Mesodermal cell (in vitro differentiated cells): ENCODE data around the gene PCSK4.
"Not testable (repeated sequence)": the region's sequence is repeated elsewhere in the genome, so short reads cannot be mapped to it uniquely, and the experiment has no call there.

Experiments
- H3K27ac ChIP-seq: 2 replicates; pipeline ENCODE4 v1.7.0; 2013; ENCODE audit warnings: mild to moderate bottlenecking, low read depth, low read length, moderate library complexity; ENCODE audit not compliant: severe bottlenecking
- H3K36me3 ChIP-seq: 2 replicates; pipeline ENCODE4 v1.7.1; 2013; ENCODE audit warnings: mild to moderate bottlenecking, low read length, moderate library complexity; ENCODE audit not compliant: control insufficient read depth, insufficient read depth
- H3K4me1 ChIP-seq: one replicate; pipeline ENCODE4 v1.7.1; 2013; ENCODE audit warnings: mild to moderate bottlenecking, low read length; ENCODE audit not compliant: insufficient read depth, control insufficient read depth, poor library complexity, severe bottlenecking
- H3K4me3 ChIP-seq: 2 replicates; pipeline ENCODE4 v1.7.0; 2013; ENCODE audit warnings: low read length, control low read depth, mild to moderate bottlenecking; ENCODE audit not compliant: insufficient read depth, poor library complexity, severe bottlenecking; ENCODE audit errors: extremely low read depth
- H3K9me3 ChIP-seq: 2 replicates; pipeline ENCODE4 v1.7.1; 2013; ENCODE audit warnings: mild to moderate bottlenecking, low read length, moderate library complexity; ENCODE audit not compliant: control insufficient read depth
- WGBS, 2 experiments: methylation state at CpG; one replicate each; pipeline ENCODE4 v1.1.5; 2013; ENCODE audit warnings: missing lambda C conversion rate in 2 of 2; ENCODE audit not compliant: insufficient coverage in 2 of 2; 5-methylcytosine and 5-hydroxymethylcytosine counted together

The PCSK4 gene

GRCh38 chr19:1503925-1504773 is 14.0 kb upstream of the PCSK4 start:
- Histone ChIP-seq H3K4me1 (no peaks in the 10 kb centered on the region), H3K27ac (no peak overlapping the region), H3K9me3 (no peaks in the 10 kb centered on the region), H3K36me3 (no peaks in the 10 kb centered on the region), H3K4me3 (no peak overlapping the region)
- WGBS, 2 experiments: 63 to 65% methylated on average over 15 to 19 of the region's 23 CpGs

DNA sequence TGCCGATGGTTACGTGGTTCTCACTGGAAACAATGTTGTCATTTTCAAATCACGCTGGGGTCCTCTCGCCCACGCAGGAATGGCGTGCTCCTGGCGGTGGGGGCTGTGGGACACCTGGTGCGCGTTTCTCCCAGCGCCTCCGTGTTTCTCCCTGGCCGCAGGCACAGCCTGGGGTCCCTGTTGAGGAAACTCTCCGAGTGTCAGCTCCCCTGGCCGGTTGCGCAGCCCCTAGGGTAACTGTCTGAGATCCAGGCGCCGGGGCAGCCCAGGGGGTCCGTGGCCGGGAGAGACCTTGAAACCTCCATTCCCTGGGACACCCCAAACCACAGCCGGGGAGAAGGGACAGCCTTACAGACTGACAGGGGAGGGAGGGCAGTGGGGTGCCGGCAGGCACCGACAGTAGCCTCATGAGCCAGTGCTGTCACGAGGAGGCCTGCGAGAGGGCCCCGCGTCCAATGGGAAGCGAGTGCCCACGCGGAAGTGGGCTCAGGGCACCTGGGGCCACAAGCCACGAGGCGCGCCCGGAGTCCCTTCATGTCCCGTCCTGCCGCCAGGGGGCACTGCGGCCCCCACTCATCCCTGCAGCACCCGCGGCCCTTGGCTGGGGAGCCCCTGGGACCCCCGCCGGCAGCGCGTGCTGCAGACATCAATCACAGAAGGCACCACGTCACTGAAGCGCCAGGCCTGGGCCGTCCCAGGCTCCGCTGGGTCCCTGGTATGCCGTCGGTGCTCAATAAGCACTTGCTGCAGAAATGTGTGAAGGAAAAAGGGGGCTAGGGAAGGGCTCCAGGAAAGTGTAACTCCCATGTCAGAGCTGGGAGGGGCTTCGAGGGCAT is 13.2 kb upstream of the PCSK4 start:
- Histone ChIP-seq H3K4me3 (no peak overlapping the region), H3K27ac (no peak overlapping the region), H3K9me3 (no peaks in the 10 kb centered on the region), H3K36me3 (no peaks in the 10 kb centered on the region), H3K4me1 (no peaks in the 10 kb centered on the region)
- 22 to 29% methylated on average over 40 to 45 of the region's 49 CpGs for WGBS, 2 experiments

GRCh38 chr19:1502433-1503088 is 12.4 kb upstream of the PCSK4 start:
- Histone ChIP-seq H3K4me1 (no peaks in the 10 kb centered on the region), H3K36me3 (no peaks in the 10 kb centered on the region), H3K27ac (no peak overlapping the region), H3K4me3 (no peak overlapping the region), H3K9me3 (no peaks in the 10 kb centered on the region)
- 75 to 85% methylated on average over 7 to 9 of the region's 14 CpGs for WGBS, 2 experiments

DNA sequence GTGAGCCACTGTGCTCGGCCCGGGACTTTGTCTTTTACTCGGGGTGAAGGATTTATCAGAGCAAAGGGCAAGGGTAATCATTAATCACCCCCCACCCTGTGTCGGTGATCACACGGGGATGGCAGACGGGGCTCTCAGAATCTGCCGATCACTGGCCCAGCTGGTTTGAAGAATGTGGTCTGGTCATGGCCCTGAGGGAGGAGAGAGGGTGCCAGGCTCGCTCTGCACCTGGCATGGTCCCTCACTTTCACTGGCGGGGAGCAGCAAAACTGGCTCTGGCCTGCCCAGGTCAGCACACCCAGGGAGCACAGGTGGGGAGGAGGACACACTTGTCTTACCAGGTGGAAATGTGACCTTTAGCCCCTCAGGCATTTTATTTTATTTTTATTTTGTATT is 11.0 kb upstream of the PCSK4 start:
- Histone ChIP-seq H3K4me3 (no peak overlapping the region), H3K36me3 (no peaks in the 10 kb centered on the region), H3K9me3 (no peaks in the 10 kb centered on the region), H3K4me1 (no peaks in the 10 kb centered on the region), H3K27ac (no peak overlapping the region)
- 91 to 98% methylated on average over 7 to 9 of the region's 9 CpGs for WGBS, 2 experiments

- not testable (repeated sequence) for H3K9me3 ChIP-seq, H3K4me3 ChIP-seq, H3K27ac ChIP-seq, H3K36me3 ChIP-seq, H3K4me1 ChIP-seq
- WGBS, 2 experiments: no CpG with 5 or more reads among the region's 34 CpGs
Measured at GRCh38 chr19:1499231-1499630, 9.1 kb upstream of the PCSK4 start.

GRCh38 chr19:1497578-1498235 is 7.6 kb upstream of the PCSK4 start:
- Histone ChIP-seq H3K4me1 (peaks cover 3% of the 10 kb centered on the region), H3K9me3 (no peaks in the 10 kb centered on the region), H3K4me3 (no peak overlapping the region), H3K36me3 (no peaks in the 10 kb centered on the region), H3K27ac (no peak overlapping the region)
- 85 to 88% methylated on average over 24 to 25 of the region's 25 CpGs for WGBS, 2 experiments

DNA sequence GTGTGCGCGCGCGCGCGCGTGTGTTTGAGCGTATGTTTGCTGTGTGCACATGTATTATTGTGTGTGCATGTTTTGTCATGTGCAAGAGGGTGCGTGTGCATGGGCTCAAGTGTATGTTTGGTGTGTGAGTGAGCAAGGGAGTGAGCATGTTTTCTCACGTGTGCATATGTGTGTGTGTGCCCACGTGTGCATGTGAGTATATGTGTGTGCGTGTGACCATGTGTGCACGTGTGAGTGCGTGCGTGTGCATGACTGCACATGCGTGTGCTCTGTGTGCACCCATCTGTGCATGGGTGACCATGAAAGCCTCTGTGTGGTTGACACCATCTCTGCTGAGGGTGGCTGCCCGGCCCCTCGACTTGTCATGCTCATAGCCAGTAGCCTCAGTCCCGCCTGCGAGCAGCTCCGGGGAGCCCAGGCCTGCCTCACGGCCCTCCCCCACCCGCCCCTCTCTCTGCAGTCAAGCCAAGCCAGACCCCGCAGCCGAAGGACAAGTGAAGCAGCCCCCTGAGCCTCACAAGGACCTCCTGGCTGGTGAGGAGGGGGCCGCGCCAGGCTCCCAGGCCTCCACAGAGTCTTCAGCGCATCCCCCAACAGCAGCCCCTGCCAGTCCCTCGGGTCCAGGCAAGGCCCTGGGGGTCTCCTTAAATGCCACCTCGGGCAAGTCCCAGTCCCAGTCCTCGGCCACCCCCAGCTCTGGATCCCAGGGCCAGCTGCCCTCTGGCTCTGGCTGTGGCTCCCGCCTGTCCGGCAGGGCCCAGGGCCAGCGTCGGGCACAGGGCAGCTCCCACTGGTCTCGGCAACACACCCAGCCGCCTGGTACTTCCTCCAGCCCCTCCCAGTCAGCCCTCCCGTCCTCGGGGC is 6.8 kb upstream of the PCSK4 start:
- Histone ChIP-seq H3K36me3 (no peaks in the 10 kb centered on the region), H3K4me3 (no peak overlapping the region), H3K9me3 (no peaks in the 10 kb centered on the region), H3K27ac (no peak overlapping the region), H3K4me1 (peaks cover 7% of the 10 kb centered on the region)
- 89% methylated on average over 31 to 38 of the region's 39 CpGs for WGBS, 2 experiments

DNA sequence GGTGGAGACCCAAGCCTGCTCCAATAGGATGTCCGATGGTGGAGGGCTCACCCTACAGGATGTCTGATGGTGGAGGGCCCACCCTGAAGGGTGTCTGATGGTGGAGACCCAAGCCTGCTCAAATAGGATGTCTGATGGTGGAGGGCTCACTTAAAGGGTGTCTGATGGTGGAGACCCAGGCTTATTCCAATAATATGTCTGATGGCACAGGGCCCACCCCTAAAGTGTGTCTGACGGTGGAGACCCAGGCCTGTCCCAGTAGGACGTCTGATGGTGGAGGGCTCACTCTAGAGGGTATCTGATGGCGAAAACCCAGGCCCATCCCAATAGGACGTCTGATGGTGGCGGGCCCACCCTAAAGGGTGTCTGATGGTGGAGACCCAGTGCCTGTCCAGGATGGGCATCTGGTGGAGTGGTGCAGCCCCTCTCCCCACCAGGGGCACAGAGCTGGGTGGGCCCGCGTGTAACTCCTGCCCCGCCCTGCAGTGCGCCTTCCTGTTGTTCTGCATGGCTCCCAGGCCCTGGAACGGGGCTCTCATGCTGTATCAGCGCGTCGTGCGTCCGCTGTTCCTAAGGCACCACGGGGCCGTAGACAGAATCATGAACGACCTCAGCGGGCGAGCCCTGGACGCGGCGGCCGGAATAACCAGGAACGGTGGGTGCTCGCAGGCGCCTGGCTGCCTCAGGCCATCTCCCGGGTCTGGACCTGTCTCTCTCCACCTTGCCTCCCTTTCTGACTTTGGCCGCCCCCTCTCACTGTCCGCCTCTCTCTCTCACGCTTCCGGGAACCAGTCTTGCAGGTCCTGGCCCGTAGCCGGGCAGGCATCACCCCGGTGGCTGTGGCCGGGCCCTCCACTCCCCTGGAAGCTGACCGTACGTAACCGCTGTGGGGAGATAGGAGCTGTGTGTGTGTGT is 5.9 kb upstream of the PCSK4 start:
- WGBS, 2 experiments: 91% methylated on average over 23 to 40 of the region's 40 CpGs
- H3K9me3 ChIP-seq: no peaks in the 10 kb centered on the region
- no peak overlapping the region for H3K27ac ChIP-seq
- no peak overlapping the region for H3K4me3 ChIP-seq
- H3K36me3 ChIP-seq: no peaks in the 10 kb centered on the region
- H3K4me1 ChIP-seq: peaks cover 7% of the 10 kb centered on the region

DNA sequence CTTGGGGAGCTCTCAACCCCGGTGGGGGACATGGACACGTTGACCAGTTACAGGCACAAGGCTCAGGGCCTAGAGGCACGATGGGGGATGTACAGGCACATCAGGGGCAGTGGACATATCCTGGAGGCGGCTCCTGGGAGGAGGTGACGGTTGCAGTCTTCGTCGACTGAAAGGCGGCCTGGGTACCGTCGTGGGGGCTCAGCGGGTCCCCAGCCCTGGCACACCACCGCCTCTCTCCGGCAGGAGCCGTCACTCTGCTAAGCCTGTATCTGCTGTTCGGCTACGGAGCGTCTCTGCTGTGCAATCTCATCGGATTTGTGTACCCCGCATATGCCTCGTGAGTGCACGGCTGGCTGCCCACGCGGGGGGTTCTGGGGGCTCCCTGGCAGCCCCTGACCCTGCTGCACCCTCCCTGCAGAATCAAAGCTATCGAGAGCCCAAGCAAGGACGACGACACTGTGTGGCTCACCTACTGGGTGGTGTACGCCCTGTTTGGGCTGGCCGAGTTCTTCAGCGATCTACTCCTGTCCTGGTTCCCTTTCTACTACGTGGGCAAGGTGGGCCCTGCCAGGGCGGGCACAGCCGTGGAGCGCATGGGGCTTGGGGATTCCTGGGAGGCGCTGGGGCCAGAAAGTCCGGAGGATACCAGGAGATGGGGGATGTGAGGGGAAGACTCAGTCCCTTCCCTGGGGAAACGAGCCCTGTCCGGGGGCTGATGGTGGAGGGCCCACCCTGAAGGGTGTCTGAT is 5.1 kb upstream of the PCSK4 start:
- Histone ChIP-seq H3K9me3 (no peaks in the 10 kb centered on the region), H3K27ac (no peak overlapping the region), H3K4me1 (peaks cover 7% of the 10 kb centered on the region), H3K36me3 (no peaks in the 10 kb centered on the region), H3K4me3 (no peak overlapping the region)
- 82 to 86% methylated on average over 35 to 37 of the region's 37 CpGs for WGBS, 2 experiments
